Endodermal cell (in vitro differentiated cells): ENCODE data around the gene PARP12. TPM values are rescaled to one million over a fixed set of nuclear protein-coding genes. Genes with fewer than 3 reads are reported as not detected.

Source experiments
- DNase-seq: peaks from one replicate; pipeline ENCODE4 v3.0.0-alpha.2; 2017
- H3K27ac ChIP-seq: 2 replicates; pipeline ENCODE4 v1.5.1; 2013; ENCODE audit warnings: mild to moderate bottlenecking, low read depth, low read length, moderate library complexity
- H3K27me3 ChIP-seq: 2 replicates; pipeline ENCODE4 v1.6.1; 2013; ENCODE audit warnings: mild to moderate bottlenecking, low read length, moderate library complexity; ENCODE audit not compliant: insufficient read depth, control insufficient read depth, poor library complexity, severe bottlenecking
- H3K36me3 ChIP-seq: 2 replicates; pipeline ENCODE4 v1.7.0; 2013; ENCODE audit warnings: mild to moderate bottlenecking, low read length, moderate library complexity; ENCODE audit not compliant: control insufficient read depth, insufficient read depth
- H3K4me1 ChIP-seq: one replicate; pipeline ENCODE4 v1.7.0; 2013; ENCODE audit warnings: low read length; ENCODE audit not compliant: control insufficient read depth, insufficient read depth
- H3K4me3 ChIP-seq: 2 replicates; pipeline ENCODE4 v1.5.1; 2013; ENCODE audit warnings: mild to moderate bottlenecking, low read length, moderate library complexity
- H3K9ac ChIP-seq: 2 replicates; pipeline ENCODE4 v1.6.1; 2013; ENCODE audit warnings: mild to moderate bottlenecking, low read length, moderate library complexity; ENCODE audit not compliant: poor library complexity, severe bottlenecking; ENCODE audit errors: extremely low read depth
- H3K9me3 ChIP-seq: 2 replicates; pipeline ENCODE4 v1.6.1; 2013; ENCODE audit warnings: mild to moderate bottlenecking, low read length, moderate library complexity; ENCODE audit not compliant: control insufficient read depth
- H3K27ac Mint-ChIP-seq: 2 replicates; pipeline ENCODE4 v1.8.0; 2020; ENCODE audit warnings: mixed read lengths
- H3K27me3 Mint-ChIP-seq: 2 replicates; pipeline ENCODE4 v1.8.0; 2021; ENCODE audit warnings: mild to moderate bottlenecking, mixed read lengths; ENCODE audit not compliant: insufficient read depth
- H3K36me3 Mint-ChIP-seq: 2 replicates; pipeline ENCODE4 v1.8.0; 2020; ENCODE audit warnings: low read depth, mixed read lengths
- H3K4me1 Mint-ChIP-seq: 2 replicates; pipeline ENCODE4 v1.8.0; 2020; ENCODE audit warnings: mixed read lengths
- H3K4me3 Mint-ChIP-seq: 2 replicates; pipeline ENCODE4 v1.8.0; 2020; ENCODE audit warnings: mild to moderate bottlenecking, moderate library complexity, mixed read lengths
- H3K9me3 Mint-ChIP-seq: 2 replicates; pipeline ENCODE4 v1.8.0; 2020; ENCODE audit warnings: mild to moderate bottlenecking, mixed read lengths
- WGBS, 2 experiments: methylation state at CpG; one replicate each; pipeline versions ENCODE4 v1.1.5 to v1.1.7; 2013; ENCODE audit warnings: missing lambda C conversion rate in 2 of 2, mixed read lengths in 1 of 2; ENCODE audit not compliant: insufficient coverage in 1 of 2, insufficient read length in 1 of 2; 5-methylcytosine and 5-hydroxymethylcytosine counted together
- total RNA-seq, 2 donors: library from RNA; stranded (reverse); fragmentation: NEBNext Ultra II Directional in 1 of 2; extraction: Animal tissue kit (Norgen Biotek cat#: 25700) in 1 of 2; gene quantifications; 2 replicates in 1 of 2; 3 replicates in 1 of 2; pipeline ENCODE4 v1.2.1, GENCODE V29; 2021
- TF ChIP-seq, protein P1 (sequence below): fragments of 200-600 bp; sonication (generic); conservative IDR thresholded peaks from 2 replicates; pipeline ENCODE4 v1.5.0; 2021; ENCODE audit warnings: antibody characterized with exemption, mild to moderate bottlenecking

PARP12 gene
- total RNA-seq, 2 donors from 2014 or later = 9.4 to 10.4 TPM

GRCh38 chr7:140042386-140042670 is 20.4 kb downstream of the PARP12 start:
- no peak overlapping the region for H3K27ac ChIP-seq
- no peaks in the 10 kb centered on the region for H3K4me1 ChIP-seq
- WGBS, 2 experiments = 94 to 96% methylated on average over 10 of the region's 10 CpGs
- Mint-ChIP-seq H3K4me3 (no peak overlapping the region), H3K9me3 (no peaks in the 10 kb centered on the region), H3K27ac (no peak overlapping the region), H3K4me1 (peaks cover 4% of the 10 kb centered on the region), H3K36me3 (peaks cover 11% of the 10 kb centered on the region), H3K27me3 (no peaks in the 10 kb centered on the region)
- no peak overlapping the region for H3K9ac ChIP-seq
- H3K9me3 ChIP-seq = no peaks in the 10 kb centered on the region
- H3K36me3 ChIP-seq = no peaks in the 10 kb centered on the region
- no peak for DNase-seq
- no peak overlapping the region for H3K4me3 ChIP-seq
- TF ChIP-seq, protein P1, sequence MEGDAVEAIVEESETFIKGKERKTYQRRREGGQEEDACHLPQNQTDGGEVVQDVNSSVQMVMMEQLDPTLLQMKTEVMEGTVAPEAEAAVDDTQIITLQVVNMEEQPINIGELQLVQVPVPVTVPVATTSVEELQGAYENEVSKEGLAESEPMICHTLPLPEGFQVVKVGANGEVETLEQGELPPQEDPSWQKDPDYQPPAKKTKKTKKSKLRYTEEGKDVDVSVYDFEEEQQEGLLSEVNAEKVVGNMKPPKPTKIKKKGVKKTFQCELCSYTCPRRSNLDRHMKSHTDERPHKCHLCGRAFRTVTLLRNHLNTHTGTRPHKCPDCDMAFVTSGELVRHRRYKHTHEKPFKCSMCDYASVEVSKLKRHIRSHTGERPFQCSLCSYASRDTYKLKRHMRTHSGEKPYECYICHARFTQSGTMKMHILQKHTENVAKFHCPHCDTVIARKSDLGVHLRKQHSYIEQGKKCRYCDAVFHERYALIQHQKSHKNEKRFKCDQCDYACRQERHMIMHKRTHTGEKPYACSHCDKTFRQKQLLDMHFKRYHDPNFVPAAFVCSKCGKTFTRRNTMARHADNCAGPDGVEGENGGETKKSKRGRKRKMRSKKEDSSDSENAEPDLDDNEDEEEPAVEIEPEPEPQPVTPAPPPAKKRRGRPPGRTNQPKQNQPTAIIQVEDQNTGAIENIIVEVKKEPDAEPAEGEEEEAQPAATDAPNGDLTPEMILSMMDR = no peak
- H3K27me3 ChIP-seq = no peaks in the 10 kb centered on the region

DNA sequence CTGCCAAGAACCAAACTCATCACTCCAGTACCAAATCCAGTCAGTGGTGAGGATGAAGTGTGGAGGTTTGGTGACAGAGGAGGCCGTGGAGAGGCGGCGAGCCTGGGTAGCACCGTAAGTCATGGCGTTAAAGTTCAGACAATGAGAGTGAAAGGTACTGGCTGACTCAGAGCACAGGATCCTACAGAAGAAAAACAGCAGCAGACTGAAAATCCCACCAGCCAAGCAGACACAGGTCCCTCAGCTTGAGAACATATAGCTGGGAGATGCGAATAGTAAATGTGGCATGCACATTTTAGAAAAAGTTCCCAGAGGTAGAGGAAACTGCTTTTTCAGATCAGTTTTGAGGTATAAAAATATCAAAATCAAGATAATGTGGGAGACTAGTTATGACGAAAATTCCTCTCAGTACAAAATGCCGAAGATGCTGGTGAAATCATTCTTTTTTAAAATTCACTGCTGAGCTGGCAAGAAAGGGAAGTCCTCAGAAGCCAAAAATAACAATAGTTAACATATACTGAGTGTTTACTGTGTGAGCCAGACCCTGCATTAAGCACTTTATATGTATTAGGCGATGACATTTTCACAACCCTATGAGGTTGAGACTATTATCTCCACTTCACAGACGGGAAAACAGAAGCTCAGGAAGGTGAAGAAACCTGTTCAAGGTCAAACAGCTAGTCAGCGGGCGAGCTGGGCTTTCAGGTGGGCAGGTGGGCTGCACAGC is 20.9 kb downstream of the PARP12 start:
- Mint-ChIP-seq H3K4me1 (peaks cover 4% of the 10 kb centered on the region), H3K9me3 (no peaks in the 10 kb centered on the region), H3K27me3 (no peaks in the 10 kb centered on the region), H3K36me3 (peaks cover 11% of the 10 kb centered on the region), H3K4me3 (no peak overlapping the region), H3K27ac (no peak overlapping the region)
- H3K27ac ChIP-seq = no peak overlapping the region
- DNase-seq = no peak
- no peak overlapping the region for H3K4me3 ChIP-seq
- H3K36me3 ChIP-seq = no peaks in the 10 kb centered on the region
- no peaks in the 10 kb centered on the region for H3K9me3 ChIP-seq
- H3K9ac ChIP-seq = no peak overlapping the region
- TF ChIP-seq, protein P1 = no peak
- H3K27me3 ChIP-seq = no peaks in the 10 kb centered on the region
- 94 to 100% methylated on average over 10 to 12 of the region's 12 CpGs for WGBS, 2 experiments
- no peaks in the 10 kb centered on the region for H3K4me1 ChIP-seq

DNA sequence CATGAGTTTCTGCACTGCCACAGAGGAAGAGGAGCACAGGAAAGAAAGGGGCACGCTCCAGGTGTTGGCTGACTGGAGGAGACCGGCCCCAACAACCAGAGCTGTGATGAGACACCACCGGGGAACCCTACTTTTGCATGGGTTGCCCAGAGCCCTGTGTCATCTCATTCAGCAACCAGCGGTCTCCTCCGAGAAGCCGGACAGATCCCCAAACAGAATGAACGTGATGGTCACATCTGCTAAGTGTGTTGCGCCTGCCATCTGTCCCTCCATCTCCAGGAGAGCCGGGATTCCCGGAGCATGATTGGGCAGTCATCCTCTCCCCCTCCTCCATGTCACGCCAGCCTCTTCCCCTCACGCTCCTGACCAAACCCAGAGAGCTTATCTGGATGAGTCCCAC is 22.9 kb downstream of the PARP12 start:
- H3K36me3 Mint-ChIP-seq = peaks cover 11% of the 10 kb centered on the region
- no peak overlapping the region for H3K4me3 Mint-ChIP-seq
- H3K4me3 ChIP-seq = no peak overlapping the region
- no peak overlapping the region for H3K9ac ChIP-seq
- H3K4me1 ChIP-seq = no peaks in the 10 kb centered on the region
- H3K27ac Mint-ChIP-seq = no peak overlapping the region
- TF ChIP-seq, protein P1 = no peak
- H3K27me3 ChIP-seq = no peaks in the 10 kb centered on the region
- H3K27ac ChIP-seq = no peak overlapping the region
- no peak for DNase-seq
- WGBS, 2 experiments = 94 to 98% methylated on average over 9 to 12 of the region's 12 CpGs
- no peaks in the 10 kb centered on the region for H3K27me3 Mint-ChIP-seq
- H3K9me3 Mint-ChIP-seq = no peaks in the 10 kb centered on the region
- H3K9me3 ChIP-seq = no peaks in the 10 kb centered on the region
- H3K36me3 ChIP-seq = no peaks in the 10 kb centered on the region
- peaks cover 3% of the 10 kb centered on the region for H3K4me1 Mint-ChIP-seq
